ENCODE results near the gene DGKZ. TPM values are rescaled to one million over a fixed set of nuclear protein-coding genes. Genes with fewer than 3 reads are reported as not detected.

Gene DGKZ
- total and polyA plus RNA-seq, 2 experiments from 2014 or later, result 45.1 to 170 TPM

DNA sequence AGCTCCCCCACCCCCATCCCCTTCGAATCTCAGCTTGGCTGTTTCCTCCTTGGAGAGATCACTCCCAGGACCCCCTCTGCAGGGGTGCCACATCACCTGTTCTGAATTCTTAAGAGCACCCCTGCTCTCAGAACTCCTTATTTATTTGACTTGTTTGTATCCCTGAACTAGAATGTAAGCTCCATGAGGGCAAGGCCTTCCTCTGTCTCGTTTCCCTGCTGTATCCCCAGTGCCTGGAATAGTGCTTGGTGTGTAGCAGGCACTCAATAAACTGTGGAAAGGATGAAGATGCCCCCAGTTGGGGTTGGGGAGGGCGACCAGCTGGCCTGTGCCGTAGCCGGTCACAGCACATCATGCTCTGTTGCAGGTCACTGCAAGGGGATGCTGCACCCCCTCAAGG, 30.6 kb downstream of the DGKZ start (continued):
- TF ChIP-seq POLR2AphosphoS5 (IDR thresholded peaks at IDR 0.05; ENCODE audit: low read depth) (no peak), NANOG (IDR thresholded peaks at IDR 0.05; ENCODE audit: borderline replicate concordance) (no peak), CREB1 (CRISPR knock-in tag; IDR thresholded peaks at IDR 0.05; ENCODE audit: low read depth) (no peak)
- TF ChIP-seq, protein P1, sequence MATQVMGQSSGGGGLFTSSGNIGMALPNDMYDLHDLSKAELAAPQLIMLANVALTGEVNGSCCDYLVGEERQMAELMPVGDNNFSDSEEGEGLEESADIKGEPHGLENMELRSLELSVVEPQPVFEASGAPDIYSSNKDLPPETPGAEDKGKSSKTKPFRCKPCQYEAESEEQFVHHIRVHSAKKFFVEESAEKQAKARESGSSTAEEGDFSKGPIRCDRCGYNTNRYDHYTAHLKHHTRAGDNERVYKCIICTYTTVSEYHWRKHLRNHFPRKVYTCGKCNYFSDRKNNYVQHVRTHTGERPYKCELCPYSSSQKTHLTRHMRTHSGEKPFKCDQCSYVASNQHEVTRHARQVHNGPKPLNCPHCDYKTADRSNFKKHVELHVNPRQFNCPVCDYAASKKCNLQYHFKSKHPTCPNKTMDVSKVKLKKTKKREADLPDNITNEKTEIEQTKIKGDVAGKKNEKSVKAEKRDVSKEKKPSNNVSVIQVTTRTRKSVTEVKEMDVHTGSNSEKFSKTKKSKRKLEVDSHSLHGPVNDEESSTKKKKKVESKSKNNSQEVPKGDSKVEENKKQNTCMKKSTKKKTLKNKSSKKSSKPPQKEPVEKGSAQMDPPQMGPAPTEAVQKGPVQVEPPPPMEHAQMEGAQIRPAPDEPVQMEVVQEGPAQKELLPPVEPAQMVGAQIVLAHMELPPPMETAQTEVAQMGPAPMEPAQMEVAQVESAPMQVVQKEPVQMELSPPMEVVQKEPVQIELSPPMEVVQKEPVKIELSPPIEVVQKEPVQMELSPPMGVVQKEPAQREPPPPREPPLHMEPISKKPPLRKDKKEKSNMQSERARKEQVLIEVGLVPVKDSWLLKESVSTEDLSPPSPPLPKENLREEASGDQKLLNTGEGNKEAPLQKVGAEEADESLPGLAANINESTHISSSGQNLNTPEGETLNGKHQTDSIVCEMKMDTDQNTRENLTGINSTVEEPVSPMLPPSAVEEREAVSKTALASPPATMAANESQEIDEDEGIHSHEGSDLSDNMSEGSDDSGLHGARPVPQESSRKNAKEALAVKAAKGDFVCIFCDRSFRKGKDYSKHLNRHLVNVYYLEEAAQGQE (IDR thresholded peaks at IDR 0.05; ENCODE audit: unreplicated experiment), result no peak
- TF ChIP-seq, protein P2, sequence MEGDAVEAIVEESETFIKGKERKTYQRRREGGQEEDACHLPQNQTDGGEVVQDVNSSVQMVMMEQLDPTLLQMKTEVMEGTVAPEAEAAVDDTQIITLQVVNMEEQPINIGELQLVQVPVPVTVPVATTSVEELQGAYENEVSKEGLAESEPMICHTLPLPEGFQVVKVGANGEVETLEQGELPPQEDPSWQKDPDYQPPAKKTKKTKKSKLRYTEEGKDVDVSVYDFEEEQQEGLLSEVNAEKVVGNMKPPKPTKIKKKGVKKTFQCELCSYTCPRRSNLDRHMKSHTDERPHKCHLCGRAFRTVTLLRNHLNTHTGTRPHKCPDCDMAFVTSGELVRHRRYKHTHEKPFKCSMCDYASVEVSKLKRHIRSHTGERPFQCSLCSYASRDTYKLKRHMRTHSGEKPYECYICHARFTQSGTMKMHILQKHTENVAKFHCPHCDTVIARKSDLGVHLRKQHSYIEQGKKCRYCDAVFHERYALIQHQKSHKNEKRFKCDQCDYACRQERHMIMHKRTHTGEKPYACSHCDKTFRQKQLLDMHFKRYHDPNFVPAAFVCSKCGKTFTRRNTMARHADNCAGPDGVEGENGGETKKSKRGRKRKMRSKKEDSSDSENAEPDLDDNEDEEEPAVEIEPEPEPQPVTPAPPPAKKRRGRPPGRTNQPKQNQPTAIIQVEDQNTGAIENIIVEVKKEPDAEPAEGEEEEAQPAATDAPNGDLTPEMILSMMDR (conservative IDR thresholded peaks at IDR 0.05; ENCODE audit: low read depth in 2 of 2), result no peak

DNA sequence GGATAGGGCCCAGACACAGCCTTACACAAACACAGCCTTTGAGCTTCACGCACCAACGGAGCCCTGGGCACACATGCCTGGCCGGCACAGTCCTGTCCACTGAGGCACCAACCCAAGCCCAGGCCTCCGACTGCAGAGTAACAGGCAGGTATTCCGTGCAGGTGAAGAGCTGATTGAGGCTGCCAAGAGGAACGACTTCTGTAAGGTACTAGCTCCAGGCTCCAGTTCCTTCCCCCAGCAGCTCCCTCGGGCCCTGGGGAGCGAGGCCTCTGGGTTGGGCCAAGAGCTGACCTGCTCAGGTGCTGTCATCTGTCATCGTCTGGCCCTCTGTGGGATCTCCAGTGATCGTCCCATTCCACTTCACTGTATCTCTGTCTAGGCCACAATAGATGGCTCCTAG, 31.0 kb downstream of the DGKZ start:
- no peak for DNase-seq (ENCODE audit: low spot score)
- TF ChIP-seq CREB1 (CRISPR knock-in tag; IDR thresholded peaks at IDR 0.05; ENCODE audit: low read depth) (no peak), EZH2 (IDR thresholded peaks at IDR 0.05; ENCODE audit: low read depth, unreplicated experiment) (no peak), POLR2AphosphoS5 (IDR thresholded peaks at IDR 0.05; ENCODE audit: low read depth) (no peak), ZNF114 (CRISPR knock-in tag; IDR thresholded peaks at IDR 0.05) (no peak), EZH2phosphoT487 (IDR thresholded peaks at IDR 0.05; ENCODE audit: unreplicated experiment) (no peak), STAT1 (IDR thresholded peaks at IDR 0.05; ENCODE audit: unreplicated experiment) (no peak), NANOG (IDR thresholded peaks at IDR 0.05; ENCODE audit: borderline replicate concordance) (no peak), ZNF331 (CRISPR knock-in tag; IDR thresholded peaks at IDR 0.05; ENCODE audit: low read depth) (no peak), JUNB (IDR thresholded peaks at IDR 0.05; ENCODE audit: unreplicated experiment) (no peak)
- TF ChIP-seq, protein P3, sequence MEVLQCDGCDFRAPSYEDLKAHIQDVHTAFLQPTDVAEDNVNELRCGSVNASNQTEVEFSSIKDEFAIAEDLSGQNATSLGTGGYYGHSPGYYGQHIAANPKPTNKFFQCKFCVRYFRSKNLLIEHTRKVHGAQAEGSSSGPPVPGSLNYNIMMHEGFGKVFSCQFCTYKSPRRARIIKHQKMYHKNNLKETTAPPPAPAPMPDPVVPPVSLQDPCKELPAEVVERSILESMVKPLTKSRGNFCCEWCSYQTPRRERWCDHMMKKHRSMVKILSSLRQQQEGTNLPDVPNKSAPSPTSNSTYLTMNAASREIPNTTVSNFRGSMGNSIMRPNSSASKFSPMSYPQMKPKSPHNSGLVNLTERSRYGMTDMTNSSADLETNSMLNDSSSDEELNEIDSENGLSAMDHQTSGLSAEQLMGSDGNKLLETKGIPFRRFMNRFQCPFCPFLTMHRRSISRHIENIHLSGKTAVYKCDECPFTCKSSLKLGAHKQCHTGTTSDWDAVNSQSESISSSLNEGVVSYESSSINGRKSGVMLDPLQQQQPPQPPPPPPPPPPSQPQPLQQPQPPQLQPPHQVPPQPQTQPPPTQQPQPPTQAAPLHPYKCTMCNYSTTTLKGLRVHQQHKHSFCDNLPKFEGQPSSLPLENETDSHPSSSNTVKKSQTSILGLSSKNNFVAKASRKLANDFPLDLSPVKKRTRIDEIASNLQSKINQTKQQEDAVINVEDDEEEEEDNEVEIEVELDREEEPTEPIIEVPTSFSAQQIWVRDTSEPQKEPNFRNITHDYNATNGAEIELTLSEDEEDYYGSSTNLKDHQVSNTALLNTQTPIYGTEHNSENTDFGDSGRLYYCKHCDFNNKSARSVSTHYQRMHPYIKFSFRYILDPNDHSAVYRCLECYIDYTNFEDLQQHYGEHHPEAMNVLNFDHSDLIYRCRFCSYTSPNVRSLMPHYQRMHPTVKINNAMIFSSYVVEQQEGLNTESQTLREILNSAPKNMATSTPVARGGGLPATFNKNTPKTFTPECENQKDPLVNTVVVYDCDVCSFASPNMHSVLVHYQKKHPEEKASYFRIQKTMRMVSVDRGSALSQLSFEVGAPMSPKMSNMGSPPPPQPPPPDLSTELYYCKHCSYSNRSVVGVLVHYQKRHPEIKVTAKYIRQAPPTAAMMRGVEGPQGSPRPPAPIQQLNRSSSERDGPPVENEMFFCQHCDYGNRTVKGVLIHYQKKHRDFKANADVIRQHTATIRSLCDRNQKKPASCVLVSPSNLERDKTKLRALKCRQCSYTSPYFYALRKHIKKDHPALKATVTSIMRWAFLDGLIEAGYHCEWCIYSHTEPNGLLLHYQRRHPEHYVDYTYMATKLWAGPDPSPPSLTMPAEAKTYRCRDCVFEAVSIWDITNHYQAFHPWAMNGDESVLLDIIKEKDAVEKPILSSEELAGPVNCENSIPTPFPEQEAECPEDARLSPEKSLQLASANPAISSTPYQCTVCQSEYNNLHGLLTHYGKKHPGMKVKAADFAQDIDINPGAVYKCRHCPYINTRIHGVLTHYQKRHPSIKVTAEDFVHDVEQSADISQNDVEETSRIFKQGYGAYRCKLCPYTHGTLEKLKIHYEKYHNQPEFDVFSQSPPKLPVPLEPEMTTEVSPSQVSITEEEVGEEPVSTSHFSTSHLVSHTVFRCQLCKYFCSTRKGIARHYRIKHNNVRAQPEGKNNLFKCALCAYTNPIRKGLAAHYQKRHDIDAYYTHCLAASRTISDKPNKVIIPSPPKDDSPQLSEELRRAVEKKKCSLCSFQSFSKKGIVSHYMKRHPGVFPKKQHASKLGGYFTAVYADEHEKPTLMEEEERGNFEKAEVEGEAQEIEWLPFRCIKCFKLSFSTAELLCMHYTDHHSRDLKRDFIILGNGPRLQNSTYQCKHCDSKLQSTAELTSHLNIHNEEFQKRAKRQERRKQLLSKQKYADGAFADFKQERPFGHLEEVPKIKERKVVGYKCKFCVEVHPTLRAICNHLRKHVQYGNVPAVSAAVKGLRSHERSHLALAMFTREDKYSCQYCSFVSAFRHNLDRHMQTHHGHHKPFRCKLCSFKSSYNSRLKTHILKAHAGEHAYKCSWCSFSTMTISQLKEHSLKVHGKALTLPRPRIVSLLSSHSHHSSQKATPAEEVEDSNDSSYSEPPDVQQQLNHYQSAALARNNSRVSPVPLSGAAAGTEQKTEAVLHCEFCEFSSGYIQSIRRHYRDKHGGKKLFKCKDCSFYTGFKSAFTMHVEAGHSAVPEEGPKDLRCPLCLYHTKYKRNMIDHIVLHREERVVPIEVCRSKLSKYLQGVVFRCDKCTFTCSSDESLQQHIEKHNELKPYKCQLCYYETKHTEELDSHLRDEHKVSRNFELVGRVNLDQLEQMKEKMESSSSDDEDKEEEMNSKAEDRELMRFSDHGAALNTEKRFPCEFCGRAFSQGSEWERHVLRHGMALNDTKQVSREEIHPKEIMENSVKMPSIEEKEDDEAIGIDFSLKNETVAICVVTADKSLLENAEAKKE (CRISPR knock-in tag; IDR thresholded peaks at IDR 0.05), result no peak
- TF ChIP-seq, protein P4, sequence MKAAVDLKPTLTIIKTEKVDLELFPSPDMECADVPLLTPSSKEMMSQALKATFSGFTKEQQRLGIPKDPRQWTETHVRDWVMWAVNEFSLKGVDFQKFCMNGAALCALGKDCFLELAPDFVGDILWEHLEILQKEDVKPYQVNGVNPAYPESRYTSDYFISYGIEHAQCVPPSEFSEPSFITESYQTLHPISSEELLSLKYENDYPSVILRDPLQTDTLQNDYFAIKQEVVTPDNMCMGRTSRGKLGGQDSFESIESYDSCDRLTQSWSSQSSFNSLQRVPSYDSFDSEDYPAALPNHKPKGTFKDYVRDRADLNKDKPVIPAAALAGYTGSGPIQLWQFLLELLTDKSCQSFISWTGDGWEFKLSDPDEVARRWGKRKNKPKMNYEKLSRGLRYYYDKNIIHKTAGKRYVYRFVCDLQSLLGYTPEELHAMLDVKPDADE (IDR thresholded peaks at IDR 0.05), result no peak

More for the DNA sequence above, 31.0 kb downstream of the DGKZ start:
- Histone ChIP-seq H3K27me3 (ENCODE audit: insufficient read depth) (no peaks in the 10 kb centered on the region), H2AFZ (no peak overlapping the region), H4K20me1 (replicated peaks; ENCODE audit: insufficient read depth) (peaks cover 3% of the 10 kb centered on the region; the same call in 1 of the 2 replicates), H3K9me2 (ENCODE audit: insufficient read depth) (no peaks in the 10 kb centered on the region), H3K4me2 (no peak overlapping the region), H3K27ac (ENCODE audit: low read depth) (no peak overlapping the region), H3K4me3 (no peak overlapping the region), H3K4me1 (ENCODE audit: insufficient read depth) (peaks cover 12% of the 10 kb centered on the region), H3K79me2 (replicated peaks; ENCODE audit: insufficient read depth) (no peaks in the 10 kb centered on the region), H3K36me3 (ENCODE audit: insufficient read depth) (no peaks in the 10 kb centered on the region; the same call in none of the 2 replicates), H3F3A (replicated peaks; ENCODE audit: low read depth) (peaks cover 31% of the 10 kb centered on the region)
- H3K27ac Mint-ChIP-seq, result no peak overlapping the region
- ATAC-seq, result no peak
- peaks cover 9% of the 10 kb centered on the region for H3K27me3 Mint-ChIP-seq (ENCODE audit: insufficient read depth, low read depth, poor library complexity)
- peaks cover 32% of the 10 kb centered on the region for H3K36me3 Mint-ChIP-seq (ENCODE audit: low read depth)
- no peaks in the 10 kb centered on the region for H3K9me3 Mint-ChIP-seq
- H3K4me3 Mint-ChIP-seq, result no peak overlapping the region
- H3K4me1 Mint-ChIP-seq, result peaks cover 16% of the 10 kb centered on the region; the same call in 2 of the 3 replicates

All from GM23338 (cell line).